DND-41 (cell line): ENCODE measurements around the gene MVP.
A peak's percentile ranks its signal among the peaks of the same experiment; 100 is the strongest.

Experiments
- ATAC-seq: fragments of 200-7000 bp; cut with Tn5 transposase; 3 replicates; pipeline ENCODE4 v1.9.1; 2021; ENCODE audit warnings: low read depth; ENCODE audit not compliant: insufficient read depth
- DNase-seq: peaks from one replicate; pipeline ENCODE4 v3.0.0-alpha.2; 2020
- H2AFZ ChIP-seq: 2 replicates; pipeline ENCODE4 v1.6.0; 2012; ENCODE audit warnings: low read depth, low read length
- H3K27ac ChIP-seq: 2 replicates; pipeline ENCODE4 v1.5.1; 2012; ENCODE audit warnings: low read length, inconsistent platforms
- H3K27me3 ChIP-seq: fragments of 200-600 bp; sonication (generic); 2 replicates; pipeline ENCODE4 v1.6.0; 2012; ENCODE audit warnings: low read length, mild to moderate bottlenecking, inconsistent platforms; ENCODE audit not compliant: insufficient read depth, poor library complexity
- H3K36me3 ChIP-seq: 2 replicates; pipeline ENCODE4 v1.5.1; 2012; ENCODE audit warnings: low read length, inconsistent platforms; ENCODE audit not compliant: insufficient read depth
- H3K4me1 ChIP-seq: 2 replicates; pipeline ENCODE4 v1.5.1; 2012; ENCODE audit warnings: mild to moderate bottlenecking, low read length; ENCODE audit not compliant: insufficient read depth
- H3K4me2 ChIP-seq: 2 replicates; pipeline ENCODE4 v1.6.0; 2012; ENCODE audit warnings: mild to moderate bottlenecking, moderate library complexity, low read length, inconsistent platforms; ENCODE audit not compliant: insufficient read depth
- H3K4me3 ChIP-seq, 2 experiments: fragments of 200-600 bp in 1 of 2; shearing (Covaris generic) in 1 of 2; 2 replicates each; pipeline ENCODE4 v1.5.1; 2012 to 2016; ENCODE audit warnings: inconsistent platforms in 2 of 2, low read length in 2 of 2, mild to moderate bottlenecking in 2 of 2, low read depth in 1 of 2, moderate library complexity in 1 of 2
- H3K79me2 ChIP-seq: 2 replicates; pipeline ENCODE4 v1.6.0; 2012; ENCODE audit warnings: low read length, inconsistent platforms; ENCODE audit not compliant: insufficient read depth
- H3K9ac ChIP-seq: 2 replicates; pipeline ENCODE4 v1.6.0; 2012; ENCODE audit warnings: low read depth, mild to moderate bottlenecking, inconsistent platforms, low read length, moderate library complexity
- H3K9me3 ChIP-seq: 2 replicates; pipeline ENCODE4 v1.5.1; 2012; ENCODE audit warnings: low read length, moderate library complexity, mild to moderate bottlenecking, inconsistent platforms; ENCODE audit not compliant: insufficient read depth, severe bottlenecking
- H4K20me1 ChIP-seq: 2 replicates; pipeline ENCODE4 v1.6.0; 2012; ENCODE audit warnings: low read length; ENCODE audit not compliant: insufficient read depth
- CTCF ChIP-seq: IDR thresholded peaks from 2 replicates; pipeline ENCODE4 v1.5.1; 2012; ENCODE audit warnings: borderline replicate concordance, low read length, moderate library complexity, mild to moderate bottlenecking; ENCODE audit not compliant: poor library complexity, severe bottlenecking; ENCODE audit errors: extremely low read depth
- EZH2 ChIP-seq: IDR thresholded peaks from 3 replicates; pipeline ENCODE4 v1.6.1; 2012; ENCODE audit warnings: borderline replicate concordance, low read depth, mild to moderate bottlenecking, moderate library complexity, low read length, inconsistent platforms; ENCODE audit not compliant: severe bottlenecking

The MVP gene

GRCh38 chr16:29876217-29876593 is 55.9 kb downstream of the MVP start:
- H3K9me3 ChIP-seq: no peaks in the 10 kb centered on the region
- no peaks in the 10 kb centered on the region for H3K27me3 ChIP-seq
- TF ChIP-seq EZH2: no peak
- no peak for TF ChIP-seq CTCF
- H3K4me3 ChIP-seq: no peak overlapping the region
- no peak overlapping the region for H2AFZ ChIP-seq
- H3K4me2 ChIP-seq: no peak overlapping the region
- no peaks in the 10 kb centered on the region for H3K36me3 ChIP-seq
- no peaks in the 10 kb centered on the region; the same call in 1 of the 2 replicates for H4K20me1 ChIP-seq
- no peak for ATAC-seq
- no peak for DNase-seq
- H3K27ac ChIP-seq: no peak overlapping the region
- H3K9ac ChIP-seq: no peak overlapping the region
- H3K4me1 ChIP-seq: no peaks in the 10 kb centered on the region
- H3K79me2 ChIP-seq: no peaks in the 10 kb centered on the region

- TF ChIP-seq CTCF: no peak
- TF ChIP-seq EZH2: no peak
- DNase-seq (no peak), ATAC-seq (no peak)
- H3K27me3 ChIP-seq: no peaks in the 10 kb centered on the region
- no peak overlapping the region for H3K27ac ChIP-seq
- H4K20me1 ChIP-seq: no peaks in the 10 kb centered on the region; the same call in 1 of the 2 replicates
- no peaks in the 10 kb centered on the region for H3K4me1 ChIP-seq
- no peaks in the 10 kb centered on the region for H3K79me2 ChIP-seq
- no peaks in the 10 kb centered on the region for H3K9me3 ChIP-seq
- H3K4me2 ChIP-seq: no peak overlapping the region
- no peak overlapping the region for H3K4me3 ChIP-seq
- H3K36me3 ChIP-seq: no peaks in the 10 kb centered on the region
- no peak overlapping the region for H3K9ac ChIP-seq
- H2AFZ ChIP-seq: no peak overlapping the region
These were observed 56.5 kb downstream of the MVP start for GRCh38 chr16:29876594-29877249.

GRCh38 chr16:29877266-29877961 is 57.2 kb downstream of the MVP start:
- Histone ChIP-seq H4K20me1 (no peaks in the 10 kb centered on the region; the same call in 1 of the 2 replicates), H3K4me2 (no peak overlapping the region), H3K79me2 (no peaks in the 10 kb centered on the region), H3K9me3 (no peaks in the 10 kb centered on the region), H3K4me3 (no peak overlapping the region), H3K36me3 (no peaks in the 10 kb centered on the region), H3K9ac (no peak overlapping the region), H3K4me1 (no peaks in the 10 kb centered on the region), H3K27me3 (no peaks in the 10 kb centered on the region), H2AFZ (no peak overlapping the region), H3K27ac (no peak overlapping the region)
- peak; percentile 61; the same call in 2 of the 3 replicates for ATAC-seq
- DNase-seq: peak; percentile 29
- TF ChIP-seq EZH2 (no peak), CTCF (no peak)
